IPS-18a (cell line): Measurements from ENCODE around the gene BAD.

Source experiments
- H3K27ac ChIP-seq: one replicate; pipeline ENCODE4 v1.5.1; 2013; ENCODE audit warnings: low read length
- H3K27me3 ChIP-seq: one replicate; pipeline ENCODE4 v1.6.1; 2013; ENCODE audit warnings: mild to moderate bottlenecking, low read length; ENCODE audit not compliant: control insufficient read depth, insufficient read depth
- H3K36me3 ChIP-seq: one replicate; pipeline ENCODE4 v1.6.1; 2013; ENCODE audit warnings: low read depth, low read length; ENCODE audit not compliant: control insufficient read depth
- H3K4me1 ChIP-seq: one replicate; pipeline ENCODE4 v1.6.1; 2013; ENCODE audit warnings: low read depth, low read length; ENCODE audit not compliant: control insufficient read depth
- H3K4me3 ChIP-seq: one replicate; pipeline ENCODE4 v1.5.1; 2013; ENCODE audit warnings: low read length
- H3K9ac ChIP-seq: one replicate; pipeline ENCODE4 v1.6.1; 2013; ENCODE audit warnings: mild to moderate bottlenecking, low read length, moderate library complexity
- H3K9me3 ChIP-seq: one replicate; pipeline ENCODE4 v1.6.1; 2013; ENCODE audit warnings: low read depth, low read length; ENCODE audit not compliant: control insufficient read depth

Gene BAD

DNA sequence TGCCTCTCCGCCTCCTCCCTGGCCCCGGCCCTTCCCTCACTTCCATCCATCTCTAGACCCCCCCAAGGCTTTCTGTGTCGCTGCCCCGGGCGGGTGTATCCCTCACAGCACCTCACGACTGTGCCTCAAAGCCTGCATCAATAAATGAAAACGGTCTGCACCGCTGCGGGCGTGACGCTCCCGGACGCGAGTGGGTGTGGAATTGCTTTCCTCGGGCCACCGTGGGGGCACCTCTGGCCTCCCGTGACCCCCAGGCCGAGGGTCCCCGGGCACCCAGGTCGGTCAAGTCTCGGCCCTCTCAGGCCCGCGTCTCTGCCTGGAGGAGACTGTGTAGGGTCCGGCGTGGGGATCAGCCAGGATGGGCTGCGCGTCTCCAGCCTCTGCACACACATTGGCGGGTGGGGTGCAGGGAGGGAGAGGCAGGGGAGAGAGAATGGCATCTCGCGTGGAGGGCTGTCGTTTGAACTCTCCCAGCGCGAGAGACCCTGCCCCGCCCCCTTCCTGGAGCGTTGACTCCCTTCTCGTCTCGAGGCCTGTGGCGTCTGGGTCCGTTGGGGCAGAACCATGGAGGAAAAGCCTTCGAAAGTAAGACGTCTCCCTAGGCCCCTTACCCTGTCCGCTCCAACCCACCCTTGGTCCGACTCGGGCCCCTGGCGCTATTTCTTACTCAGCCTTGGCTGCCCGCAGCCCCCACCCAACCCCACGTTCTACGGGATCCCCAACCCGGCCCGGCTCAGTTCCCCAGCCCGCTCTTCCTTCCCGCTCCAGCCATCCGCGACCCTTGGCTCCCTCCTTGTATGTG is 15.6 kb upstream of the BAD start, which contains the start of gene CATSPERZ:
Gene CATSPERZ, plus strand, starts transcription at position 512 of the 802 bp plus-strand sequence. Its CDS starts 53 bp downstream, at position 565.
- Histone ChIP-seq H3K9me3 (no peaks in the 10 kb centered on the region), H3K27me3 (peaks cover 70% of the 10 kb centered on the region), H3K36me3 (no peaks in the 10 kb centered on the region), H3K27ac (no peak within 1 kb of the TSS), H3K4me3 (peak within 1 kb of the TSS; percentile 24), H3K9ac (no peak within 1 kb of the TSS), H3K4me1 (peaks cover 6% of the 10 kb centered on the region)

DNA sequence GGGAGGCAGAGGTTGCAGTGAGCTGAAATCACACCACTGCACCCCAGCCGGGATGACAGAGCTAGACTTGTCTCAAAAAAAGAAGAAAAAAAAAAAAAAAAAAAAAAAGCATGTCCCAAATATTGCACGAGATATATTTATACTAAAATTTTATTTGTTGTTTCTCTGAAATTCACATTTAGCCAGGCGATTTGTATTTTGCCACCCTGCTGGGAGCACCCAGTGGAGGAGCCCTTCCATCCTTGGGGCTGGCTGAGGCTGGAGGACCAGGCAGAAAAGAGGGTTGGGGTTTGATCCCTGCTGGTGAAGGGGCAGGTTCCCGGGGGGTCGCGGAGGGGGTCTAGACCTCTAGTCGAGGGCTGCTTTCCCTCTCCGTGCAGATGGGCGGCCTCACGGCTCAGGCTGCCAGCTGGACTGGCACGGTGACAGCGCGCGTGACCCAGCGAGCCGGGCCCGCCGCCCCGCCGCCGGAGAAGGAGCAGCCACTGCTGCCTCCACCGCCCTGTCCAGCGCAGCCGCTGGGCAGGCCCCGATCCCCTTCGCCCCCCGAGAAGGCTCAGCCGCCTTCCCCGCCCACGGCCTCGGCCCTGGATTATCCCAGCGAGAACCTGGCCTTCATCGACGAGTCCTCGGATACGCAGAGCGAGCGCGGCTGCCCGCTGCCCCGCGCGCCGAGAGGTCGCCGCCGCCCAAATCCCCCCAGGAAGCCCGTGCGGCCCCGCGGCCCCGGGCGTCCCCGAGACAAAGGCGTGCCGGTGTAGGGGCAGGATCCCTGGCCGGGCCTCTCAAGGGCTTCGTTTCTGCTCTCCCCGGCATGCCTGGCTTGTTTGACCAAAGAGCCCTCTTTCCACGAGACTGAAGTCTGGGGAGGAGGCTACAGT is 14.7 kb upstream of the BAD start:
- Histone ChIP-seq H3K4me3 (peak overlapping the region; percentile 24), H3K36me3 (no peaks in the 10 kb centered on the region), H3K27ac (no peak overlapping the region), H3K9ac (no peak overlapping the region), H3K4me1 (peaks cover 5% of the 10 kb centered on the region), H3K9me3 (no peaks in the 10 kb centered on the region), H3K27me3 (peaks cover 78% of the 10 kb centered on the region)

DNA sequence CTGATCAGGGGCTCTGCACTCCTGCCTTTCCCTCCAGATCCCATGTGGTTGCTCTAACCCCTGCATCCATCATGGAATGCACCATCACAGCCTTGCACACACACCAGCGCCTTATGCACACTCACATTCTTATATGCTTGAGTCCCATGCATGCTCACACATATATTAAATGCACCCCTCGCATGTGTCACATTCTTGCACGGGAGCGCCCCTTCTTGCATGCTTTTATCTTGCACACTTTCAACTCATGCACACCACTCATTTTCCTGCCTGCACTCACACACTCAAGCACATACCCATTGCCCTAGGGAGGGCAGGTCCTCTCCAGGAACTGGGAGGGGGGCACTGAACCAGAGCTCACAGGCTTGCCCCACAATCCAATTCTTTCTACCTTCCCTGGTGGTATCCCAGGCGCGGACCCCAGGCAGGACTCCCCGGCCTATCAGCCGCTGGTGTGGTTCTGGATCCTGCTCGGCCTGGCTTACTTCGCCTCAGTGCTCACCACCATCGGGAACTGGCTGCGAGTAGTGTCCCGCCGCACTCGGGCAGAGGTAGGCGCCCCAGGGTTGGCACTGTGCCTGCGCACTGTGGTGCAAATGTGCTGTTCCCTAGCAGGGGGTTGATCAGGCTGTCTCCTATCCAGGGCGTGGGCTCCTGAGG is 13.4 kb upstream of the BAD start:
- Histone ChIP-seq H3K4me1 (no peaks in the 10 kb centered on the region), H3K27ac (no peak overlapping the region), H3K9ac (no peak overlapping the region), H3K9me3 (no peaks in the 10 kb centered on the region), H3K27me3 (peaks cover 92% of the 10 kb centered on the region), H3K4me3 (no peak overlapping the region), H3K36me3 (no peaks in the 10 kb centered on the region)

DNA sequence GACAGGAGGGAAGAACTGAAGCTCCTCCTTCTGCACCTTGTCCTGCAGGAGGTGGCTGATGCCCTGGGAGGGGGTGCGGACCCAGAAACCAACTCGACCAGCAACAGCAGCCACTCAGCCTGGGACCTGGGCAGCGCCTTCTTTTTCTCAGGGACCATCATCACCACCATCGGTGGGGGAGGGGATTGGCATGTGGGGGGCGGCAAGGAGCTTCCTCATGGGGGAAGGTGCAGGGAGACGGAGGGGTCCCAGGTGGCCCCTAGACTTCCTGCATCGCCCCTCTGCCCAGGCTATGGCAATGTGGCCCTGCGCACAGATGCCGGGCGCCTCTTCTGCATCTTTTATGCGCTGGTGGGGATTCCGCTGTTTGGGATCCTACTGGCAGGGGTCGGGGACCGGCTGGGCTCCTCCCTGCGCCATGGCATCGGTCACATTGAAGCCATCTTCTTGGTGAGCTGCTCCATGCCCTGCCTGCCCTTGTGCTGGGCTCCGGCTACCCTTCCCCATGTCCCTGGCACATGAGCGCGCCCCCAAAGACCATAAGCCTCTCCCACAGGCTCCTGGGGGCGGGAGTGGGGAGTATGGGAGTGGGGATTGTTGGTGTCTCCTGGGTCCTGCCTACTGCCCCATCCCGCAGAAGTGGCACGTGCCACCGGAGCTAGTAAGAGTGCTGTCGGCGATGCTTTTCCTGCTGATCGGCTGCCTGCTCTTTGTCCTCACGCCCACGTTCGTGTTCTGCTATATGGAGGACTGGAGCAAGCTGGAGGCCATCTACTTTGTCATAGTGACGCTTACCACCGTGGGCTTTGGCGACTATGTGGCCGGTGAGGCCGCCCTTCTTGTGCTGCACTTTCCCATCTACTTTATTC is 12.6 kb upstream of the BAD start:
- Histone ChIP-seq H3K36me3 (no peaks in the 10 kb centered on the region), H3K9me3 (no peaks in the 10 kb centered on the region), H3K27me3 (peaks cover 100% of the 10 kb centered on the region), H3K4me3 (no peak overlapping the region), H3K9ac (no peak overlapping the region), H3K27ac (no peak overlapping the region), H3K4me1 (no peaks in the 10 kb centered on the region)

DNA sequence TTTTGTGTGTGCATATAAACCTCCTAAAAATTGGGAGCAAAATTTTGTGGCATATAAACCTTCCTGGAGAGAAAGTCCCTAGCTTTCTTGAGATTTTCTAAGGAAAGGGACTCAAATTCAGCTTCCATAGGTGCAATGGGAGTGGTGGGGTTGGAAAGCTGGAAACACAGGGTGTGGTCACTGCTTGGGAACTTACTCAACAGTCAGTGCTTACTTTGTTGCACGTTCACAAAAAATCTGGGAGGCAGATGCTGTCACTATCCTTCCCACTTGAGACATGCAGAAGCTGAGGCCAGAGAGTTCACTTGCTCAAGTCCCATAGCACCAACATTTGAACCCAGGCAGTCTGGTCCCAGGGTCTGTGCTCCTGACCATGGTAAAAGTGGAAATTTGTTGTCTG is 11.8 kb upstream of the BAD start:
- no peaks in the 10 kb centered on the region for H3K4me1 ChIP-seq
- H3K9me3 ChIP-seq = no peaks in the 10 kb centered on the region
- H3K27ac ChIP-seq = no peak overlapping the region
- no peak overlapping the region for H3K9ac ChIP-seq
- no peaks in the 10 kb centered on the region for H3K36me3 ChIP-seq
- peaks cover 100% of the 10 kb centered on the region for H3K27me3 ChIP-seq
- H3K4me3 ChIP-seq = no peak overlapping the region

DNA sequence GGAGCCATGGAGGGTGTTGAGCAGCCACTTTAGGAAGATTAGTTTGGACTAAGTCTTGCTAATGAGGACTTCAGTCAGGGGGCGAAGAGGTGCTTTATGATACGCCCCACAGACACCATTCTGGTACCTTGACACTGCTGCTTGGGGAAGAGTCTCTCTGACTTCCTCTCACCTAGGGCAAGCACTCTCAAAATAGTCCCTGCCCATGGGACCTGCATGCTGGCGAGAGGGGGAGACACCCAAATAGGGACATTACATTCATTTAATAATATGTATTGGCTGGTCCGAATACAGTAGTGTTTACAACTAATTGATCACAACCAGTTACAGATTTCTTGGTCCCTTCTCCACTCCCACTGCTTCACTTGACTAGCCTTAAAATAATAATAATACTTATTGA is 11.3 kb upstream of the BAD start:
- no peaks in the 10 kb centered on the region for H3K4me1 ChIP-seq
- no peaks in the 10 kb centered on the region for H3K9me3 ChIP-seq
- H3K9ac ChIP-seq = no peak overlapping the region
- peaks cover 100% of the 10 kb centered on the region for H3K27me3 ChIP-seq
- no peak overlapping the region for H3K4me3 ChIP-seq
- H3K27ac ChIP-seq = no peak overlapping the region
- H3K36me3 ChIP-seq = no peaks in the 10 kb centered on the region

DNA sequence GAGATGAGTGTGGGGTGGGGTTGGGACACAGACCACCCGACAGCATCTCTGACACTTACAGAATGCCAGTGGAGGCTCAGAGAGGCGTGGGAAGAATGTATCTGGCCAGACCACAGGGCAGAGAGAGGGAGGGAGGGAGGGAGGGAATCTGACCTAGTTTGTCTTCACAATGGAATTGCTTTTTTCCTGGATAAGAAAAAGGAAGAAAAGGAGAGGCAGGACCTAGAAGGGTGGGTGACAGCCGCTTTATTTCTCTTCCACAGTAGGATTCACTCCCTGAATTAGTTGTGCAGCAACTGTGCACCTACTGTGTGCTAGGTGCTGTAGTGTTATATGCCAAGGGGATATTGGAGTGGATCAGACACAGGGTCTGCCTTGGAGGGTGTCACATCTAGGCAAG is 10.3 kb upstream of the BAD start:
- H3K4me3 ChIP-seq = no peak overlapping the region
- H3K9me3 ChIP-seq = no peaks in the 10 kb centered on the region
- H3K27ac ChIP-seq = no peak overlapping the region
- no peak overlapping the region for H3K9ac ChIP-seq
- no peaks in the 10 kb centered on the region for H3K36me3 ChIP-seq
- peaks cover 100% of the 10 kb centered on the region for H3K27me3 ChIP-seq
- no peaks in the 10 kb centered on the region for H3K4me1 ChIP-seq

DNA sequence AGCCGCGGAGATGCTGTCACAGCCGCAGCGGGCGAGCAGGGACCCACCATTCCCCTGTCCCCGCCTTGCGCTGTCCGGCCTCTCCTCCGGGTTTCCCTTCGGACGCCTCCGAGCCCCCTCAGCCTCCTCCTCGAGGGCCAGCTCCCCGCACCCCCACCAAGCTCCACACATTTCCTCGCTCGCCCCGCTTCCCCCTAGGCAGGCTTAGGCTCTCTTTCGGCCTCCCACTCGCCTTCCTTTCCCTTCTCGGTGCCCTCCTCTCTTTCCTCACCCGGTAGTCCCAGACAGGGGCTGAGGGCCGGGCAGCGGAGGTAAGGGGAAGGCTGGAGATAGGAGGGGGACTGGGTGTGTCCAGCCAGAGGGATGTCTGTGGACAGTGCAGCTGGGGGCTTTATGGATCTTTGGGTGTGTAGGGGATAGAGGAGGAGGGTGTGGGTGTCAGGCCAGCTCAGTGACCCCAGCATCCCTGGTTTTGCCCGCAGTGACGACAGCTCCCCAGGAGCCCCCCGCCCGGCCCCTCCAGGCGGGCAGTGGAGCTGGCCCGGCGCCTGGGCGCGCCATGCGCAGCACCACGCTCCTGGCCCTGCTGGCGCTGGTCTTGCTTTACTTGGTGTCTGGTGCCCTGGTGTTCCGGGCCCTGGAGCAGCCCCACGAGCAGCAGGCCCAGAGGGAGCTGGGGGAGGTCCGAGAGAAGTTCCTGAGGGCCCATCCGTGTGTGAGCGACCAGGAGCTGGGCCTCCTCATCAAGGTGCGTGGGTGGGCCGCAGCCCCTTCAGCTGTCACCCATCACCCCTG is 8.2 kb upstream of the BAD start:
- Histone ChIP-seq H3K27ac (no peak overlapping the region), H3K9ac (no peak overlapping the region), H3K27me3 (peaks cover 87% of the 10 kb centered on the region), H3K9me3 (no peaks in the 10 kb centered on the region), H3K4me1 (no peaks in the 10 kb centered on the region), H3K36me3 (no peaks in the 10 kb centered on the region), H3K4me3 (no peak overlapping the region)

DNA sequence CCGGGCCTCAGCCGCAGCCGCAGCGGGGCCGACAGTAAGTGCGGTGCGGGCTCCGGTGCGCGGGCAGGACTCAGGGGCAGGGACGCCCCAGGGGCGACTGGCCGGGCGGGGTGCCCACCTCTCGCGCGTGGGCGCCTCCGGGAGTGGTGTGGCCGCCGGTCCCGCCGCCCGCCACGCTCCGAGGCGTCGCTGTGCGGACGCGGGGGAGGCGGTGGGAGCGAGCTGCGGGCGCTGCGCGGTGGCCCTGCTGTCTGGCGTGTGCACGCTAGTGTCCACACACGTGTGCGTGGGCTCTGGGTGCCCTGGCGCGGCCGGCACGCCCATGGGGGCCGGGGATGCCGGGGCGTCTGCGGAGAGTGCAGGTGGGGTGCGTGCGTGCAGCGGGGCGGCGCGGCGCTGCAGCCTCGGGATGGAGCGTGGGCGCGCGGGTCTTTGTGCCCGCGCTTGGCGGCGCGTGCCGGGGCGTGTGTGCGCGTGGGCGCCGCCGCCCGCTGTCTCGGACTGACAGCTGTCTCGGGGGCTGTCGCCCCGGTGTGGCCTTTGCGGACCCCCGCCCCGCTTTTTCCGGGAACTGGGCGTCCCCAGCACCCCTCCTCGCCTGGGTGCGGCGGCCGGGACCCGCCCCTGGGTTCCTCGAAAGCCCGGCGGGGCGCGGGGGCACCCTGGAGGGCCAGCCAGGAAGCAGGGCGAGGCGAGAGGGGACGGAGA is 7.4 kb upstream of the BAD start:
- H3K27me3 ChIP-seq = peaks cover 80% of the 10 kb centered on the region
- no peaks in the 10 kb centered on the region for H3K9me3 ChIP-seq
- no peaks in the 10 kb centered on the region for H3K36me3 ChIP-seq
- no peak overlapping the region for H3K9ac ChIP-seq
- H3K4me1 ChIP-seq = no peaks in the 10 kb centered on the region
- H3K27ac ChIP-seq = no peak overlapping the region
- H3K4me3 ChIP-seq = peak overlapping the region; percentile 37

DNA sequence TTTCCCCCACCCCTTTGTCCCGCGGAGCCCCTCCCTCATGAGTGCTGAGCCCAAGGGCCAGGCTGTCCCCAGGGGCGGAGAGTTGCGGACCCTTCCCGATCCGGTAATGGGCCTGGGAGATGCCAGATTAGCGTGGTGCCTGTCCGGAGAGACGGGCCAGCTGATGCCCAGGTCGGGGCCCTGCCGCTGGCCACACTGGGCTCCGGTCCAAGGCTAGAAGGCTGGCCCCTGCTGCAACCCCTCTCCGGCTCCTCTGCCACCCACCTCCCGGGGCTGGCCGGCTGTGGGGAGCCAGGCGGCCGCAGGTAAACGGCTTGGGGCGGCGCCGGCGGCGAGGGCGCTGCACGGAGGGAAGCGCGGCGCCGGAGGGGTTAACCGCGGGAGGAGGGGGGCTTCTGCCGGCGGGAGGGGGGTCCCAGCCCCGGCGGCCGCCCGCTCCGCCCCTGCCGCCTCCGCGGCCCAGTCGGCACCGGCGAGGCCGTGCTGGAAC is 6.8 kb upstream of the BAD start, which contains the start of gene KCNK4:
Gene KCNK4, plus strand, starts transcription at position 41 of the 490 bp plus-strand sequence. CDS start 1,717 bp downstream, outside the sequence.
- Histone ChIP-seq H3K27ac (no peak within 1 kb of the TSS), H3K4me1 (peaks cover under 1% of the 10 kb centered on the region), H3K9ac (no peak within 1 kb of the TSS), H3K27me3 (peaks cover 74% of the 10 kb centered on the region), H3K9me3 (no peaks in the 10 kb centered on the region), H3K4me3 (peak within 1 kb of the TSS; percentile 37), H3K36me3 (no peaks in the 10 kb centered on the region)
